ENCODE measurements around the gene APIP.

Gene APIP

GRCh38 chr11:34887260-34887659 lies 28.9 kb downstream of the APIP start:
- DNase-seq (ENCODE audit: low read depth): no peak

- no peak for DNase-seq (ENCODE audit: low read depth)
Observed at GRCh38 chr11:34886609-34887008, 29.6 kb downstream of the APIP start.

- DNase-seq (ENCODE audit: low read depth): no peak
Observed at GRCh38 chr11:34881900-34882299, 34.3 kb downstream of the APIP start.

GRCh38 chr11:34877375-34877975 lies 38.7 kb downstream of the APIP start:
- no peak for DNase-seq (ENCODE audit: low read depth)

- DNase-seq (ENCODE audit: low read depth): no peak
Observed at GRCh38 chr11:34874202-34874601, 42.0 kb downstream of the APIP start.

GRCh38 chr11:34870548-34871196 lies 45.5 kb downstream of the APIP start:
- DNase-seq (ENCODE audit: low read depth): no peak

- no peak for DNase-seq (ENCODE audit: low read depth)
Observed at GRCh38 chr11:34869425-34869824, 46.8 kb downstream of the APIP start.

GRCh38 chr11:34866375-34866774 lies 49.8 kb downstream of the APIP start:
- no peak for DNase-seq (ENCODE audit: low read depth)

GRCh38 chr11:34865261-34865660 lies 50.9 kb downstream of the APIP start:
- no peak for DNase-seq (ENCODE audit: low read depth)

GRCh38 chr11:34864424-34864823 lies 51.8 kb downstream of the APIP start:
- DNase-seq (ENCODE audit: low read depth): no peak

- DNase-seq (ENCODE audit: low read depth): no peak
Observed at GRCh38 chr11:34863048-34863447, 53.1 kb downstream of the APIP start.

- no peak for DNase-seq (ENCODE audit: low read depth)
Observed at GRCh38 chr11:34860518-34860917, 55.7 kb downstream of the APIP start.

GRCh38 chr11:34860034-34860433 lies 56.1 kb downstream of the APIP start:
- DNase-seq (ENCODE audit: low read depth): no peak

GRCh38 chr11:34859496-34859895 lies 56.7 kb downstream of the APIP start:
- DNase-seq (ENCODE audit: low read depth): no peak

- DNase-seq (ENCODE audit: low read depth): no peak
Observed at GRCh38 chr11:34857463-34857862, 58.7 kb downstream of the APIP start.

GRCh38 chr11:34856251-34856650 lies 59.9 kb downstream of the APIP start:
- DNase-seq (ENCODE audit: low read depth): no peak

GRCh38 chr11:34855754-34856095 lies 60.5 kb downstream of the APIP start:
- no peak for DNase-seq (ENCODE audit: low read depth)

GRCh38 chr11:34855021-34855753 lies 61.0 kb downstream of the APIP start:
- no peak for DNase-seq (ENCODE audit: low read depth)

GRCh38 chr11:34851916-34852315 lies 64.3 kb downstream of the APIP start:
- DNase-seq (ENCODE audit: low read depth): no peak

- DNase-seq (ENCODE audit: low read depth): no peak
Observed at GRCh38 chr11:34850334-34850733, 65.8 kb downstream of the APIP start.

GRCh38 chr11:34846467-34846866 lies 69.7 kb downstream of the APIP start:
- no peak for DNase-seq (ENCODE audit: low read depth)

GRCh38 chr11:34844463-34845112 lies 71.6 kb downstream of the APIP start:
- DNase-seq (ENCODE audit: low read depth): no peak

GRCh38 chr11:34843271-34843670 lies 72.9 kb downstream of the APIP start:
- DNase-seq (ENCODE audit: low read depth): no peak
